GM21526 (cell line): ENCODE measurements around the gene BICD2.

Experiments
- ATAC-seq: cut with Tn5 transposase; IDR thresholded peaks from one replicate; pipeline ENCODE4 v1.9.1; 2021; ENCODE audit warnings: moderate library complexity; ENCODE audit not compliant: unreplicated experiment, low FRiP score

BICD2 gene

GRCh38 chr9:92749071-92749933 is 15.3 kb downstream of the BICD2 start:
- no peak for ATAC-seq

GRCh38 chr9:92748233-92748497 is 16.5 kb downstream of the BICD2 start:
- no peak for ATAC-seq

- ATAC-seq = no peak
These were observed 17.0 kb downstream of the BICD2 start for GRCh38 chr9:92747459-92748232.

GRCh38 chr9:92746567-92747458 is 17.8 kb downstream of the BICD2 start:
- no peak for ATAC-seq

GRCh38 chr9:92745881-92746280 is 18.8 kb downstream of the BICD2 start:
- ATAC-seq = no peak

- ATAC-seq = no peak
These were observed 19.3 kb downstream of the BICD2 start for GRCh38 chr9:92745331-92745730.

GRCh38 chr9:92740969-92741368 is 23.7 kb downstream of the BICD2 start:
- ATAC-seq = no peak

- ATAC-seq = no peak
These were observed 24.1 kb downstream of the BICD2 start for GRCh38 chr9:92740446-92740961.

GRCh38 chr9:92740009-92740408 is 24.6 kb downstream of the BICD2 start:
- ATAC-seq = no peak

- no peak for ATAC-seq
These were observed 25.2 kb downstream of the BICD2 start for GRCh38 chr9:92739346-92739970.

GRCh38 chr9:92738661-92739081 is 26.0 kb downstream of the BICD2 start:
- no peak for ATAC-seq

- no peak for ATAC-seq
These were observed 26.9 kb downstream of the BICD2 start for GRCh38 chr9:92737611-92738299.

- ATAC-seq = no peak
These were observed 27.4 kb downstream of the BICD2 start for GRCh38 chr9:92737216-92737606.

- no peak for ATAC-seq
These were observed 27.9 kb downstream of the BICD2 start for GRCh38 chr9:92736563-92737215.

- no peak for ATAC-seq
These were observed 28.7 kb downstream of the BICD2 start for GRCh38 chr9:92735636-92736562.

GRCh38 chr9:92734931-92735635 is 29.6 kb downstream of the BICD2 start:
- ATAC-seq = no peak

- ATAC-seq = no peak
These were observed 33.7 kb downstream of the BICD2 start for GRCh38 chr9:92730897-92731296.

GRCh38 chr9:92729735-92730155 is 34.9 kb downstream of the BICD2 start:
- ATAC-seq = no peak
